Thyroid gland (tissue), 4 donors: ENCODE measurements around the gene ENDOU. TPM values are rescaled to one million over a fixed set of nuclear protein-coding genes. Genes with fewer than 3 reads are reported as not detected.

Experiments used
- DNase-seq, 2 donors: peaks; one replicate each; pipeline ENCODE4 v3.0.0-alpha.2; 2019
- H3K27ac ChIP-seq, 3 donors: fragments of 200-600 bp; sonication (generic); 1 replicate in 2 of 3; 2 replicates in 1 of 3; pipeline ENCODE4 v1.5.1; 2016 to 2019; ENCODE audit warnings: mild to moderate bottlenecking in 1 of 3, moderate library complexity in 1 of 3
- H3K27me3 ChIP-seq: fragments of 200-600 bp; sonication (generic); one replicate; pipeline ENCODE4 v1.5.1; 2019
- H3K36me3 ChIP-seq, 2 donors: fragments of 200-600 bp; sonication (generic); one replicate each; pipeline ENCODE4 v1.5.1; 2016 to 2019
- H3K4me1 ChIP-seq, 2 donors: fragments of 200-600 bp; sonication (generic); one replicate each; pipeline ENCODE4 v1.5.1; 2017 to 2019
- H3K4me3 ChIP-seq, 3 donors: fragments of 200-600 bp; sonication (generic); replicated peaks in 1 of 3; 1 replicate in 2 of 3; 2 replicates in 1 of 3; pipeline ENCODE4 v1.5.1; 2016; ENCODE audit warnings: mild to moderate bottlenecking in 1 of 3
- H3K9me3 ChIP-seq: fragments of 200-600 bp; sonication (generic); one replicate; pipeline ENCODE4 v1.5.1; 2017
- CTCF ChIP-seq, 6 experiments: fragments of 200-600 bp in 3 of 6; fragments of 450-650 bp in 3 of 6; sonication (generic) in 3 of 6; IDR thresholded peaks; one replicate each; pipeline ENCODE4 v1.5.1; 2016 to 2019; ENCODE audit warnings: antibody characterized with exemption in 6 of 6, mild to moderate bottlenecking in 2 of 6, inconsistent platforms in 1 of 6, moderate library complexity in 1 of 6
- POLR2A ChIP-seq, 2 donors: fragments of 450-650 bp; IDR thresholded peaks; one replicate each; pipeline ENCODE4 v1.6.1; 2017; ENCODE audit warnings: antibody characterized with exemption in 2 of 2, mild to moderate bottlenecking in 2 of 2, moderate library complexity in 1 of 2
- WGBS, 2 donors: methylation state at CpG; one replicate each; pipeline ENCODE4 v1.1.5; 2017; 5-methylcytosine and 5-hydroxymethylcytosine counted together
- intact Hi-C: fragments of 100-400 bp; cut with DNase I; formaldehyde crosslinking; loops from one replicate; pipeline ENCODE4 v1.15.1; 2023
- total RNA-seq, 4 donors: library from RNA; depleted of rRNA; stranded (reverse); fragments of >200 nt; gene quantifications; one replicate each; pipeline ENCODE4 v1.2.3, GENCODE V29; 2016

ENDOU gene
- total RNA-seq, 4 donors from 2014 or later, result 0.11 to 1.9 (median 1.2) TPM

- H3K4me3 ChIP-seq, result no peak overlapping the region
- H3K27ac ChIP-seq, result peak overlapping the region; percentile 40 to 95 (median 94)
- WGBS, 2 donors, result 51 to 53% methylated on average over 11 of the region's 11 CpGs
- no peaks in the 10 kb centered on the region for H3K27me3 ChIP-seq
- peaks cover 26 to 34% of the 10 kb centered on the region in 2 donors for H3K36me3 ChIP-seq
- intact Hi-C loops, result no loop called here
- H3K4me1 ChIP-seq, result peaks cover 61 to 63% of the 10 kb centered on the region in 2 donors
- TF ChIP-seq POLR2A (IDR thresholded peaks at IDR 0.05) (peak in 1 of 2 donors; percentile 11), CTCF (IDR thresholded peaks at IDR 0.05) (peak in 1 of 6 experiments; percentile 18)
- no peaks in the 10 kb centered on the region for H3K9me3 ChIP-seq
- DNase-seq, result peak; percentile 79 to 88
Observed at GRCh38 chr12:47753021-47754001, 28.0 kb upstream of the ENDOU start.

- H3K27ac ChIP-seq, result peak overlapping the region in 2 of 3 donors; percentile 94 to 95
- TF ChIP-seq CTCF (IDR thresholded peaks at IDR 0.05) (no peak), POLR2A (IDR thresholded peaks at IDR 0.05) (no peak)
- H3K4me3 ChIP-seq, result no peak overlapping the region
- intact Hi-C loops, result no loop called here
- H3K9me3 ChIP-seq, result no peaks in the 10 kb centered on the region
- H3K4me1 ChIP-seq, result peaks cover 53 to 55% of the 10 kb centered on the region in 2 donors
- 82 to 89% methylated on average over 7 of the region's 7 CpGs for WGBS, 2 donors
- DNase-seq, result no peak
- no peaks in the 10 kb centered on the region for H3K27me3 ChIP-seq
- H3K36me3 ChIP-seq, result peaks cover 33 to 40% of the 10 kb centered on the region in 2 donors
Observed at GRCh38 chr12:47752552-47752951, 27.3 kb upstream of the ENDOU start.

GRCh38 chr12:47752121-47752520, 26.8 kb upstream of the ENDOU start:
- WGBS, 2 donors, result 87 to 93% methylated on average over 3 to 4 of the region's 4 CpGs

GRCh38 chr12:47751561-47751960, 26.3 kb upstream of the ENDOU start:
- peaks cover 44 to 46% of the 10 kb centered on the region in 2 donors for H3K4me1 ChIP-seq
- TF ChIP-seq CTCF (IDR thresholded peaks at IDR 0.05), result no peak
- TF ChIP-seq POLR2A (IDR thresholded peaks at IDR 0.05), result no peak
- peaks cover 43 to 50% of the 10 kb centered on the region in 2 donors for H3K36me3 ChIP-seq
- H3K27me3 ChIP-seq, result no peaks in the 10 kb centered on the region
- peak overlapping the region in 1 of 3 donors; percentile 94 for H3K27ac ChIP-seq
- WGBS, 2 donors, result 81 to 89% methylated on average over 9 of the region's 9 CpGs
- intact Hi-C loops, result no loop called here
- no peak for DNase-seq
- H3K4me3 ChIP-seq, result no peak overlapping the region
- no peaks in the 10 kb centered on the region for H3K9me3 ChIP-seq

More at GRCh38 chr12:47752121-47752520, 26.8 kb upstream of the ENDOU start:
- no peaks in the 10 kb centered on the region for H3K9me3 ChIP-seq
- intact Hi-C loops, result no loop called here
- peak overlapping the region in 2 of 3 donors; percentile 94 to 95 for H3K27ac ChIP-seq
- H3K36me3 ChIP-seq, result peaks cover 38 to 44% of the 10 kb centered on the region in 2 donors
- H3K4me1 ChIP-seq, result peaks cover 49 to 51% of the 10 kb centered on the region in 2 donors
- no peak overlapping the region for H3K4me3 ChIP-seq
- TF ChIP-seq CTCF (IDR thresholded peaks at IDR 0.05), result no peak
- no peak for TF ChIP-seq POLR2A (IDR thresholded peaks at IDR 0.05)
- no peak for DNase-seq
- no peaks in the 10 kb centered on the region for H3K27me3 ChIP-seq
